Endothelial cell of umbilical vein (primary cell): ENCODE data around the gene ZNF281. TPM values are rescaled to one million over a fixed set of nuclear protein-coding genes. Genes with fewer than 3 reads are reported as not detected.

Experiments used
- BruUV-seq: library from RNA; stranded (reverse); fragments of 400-500 nt; replicated peaks from 2 replicates; lab custom pipeline; 2021; lab: Mats Ljungman, UMichigan
- CTCF ChIA-PET: fragments of 300-600, 350-600 bp; sonication (Branson Sonifier 250); formaldehyde crosslinking; loops from one replicate; lab custom pipeline; 2021; ENCODE audit warnings: antibody characterized with exemption, inconsistent platforms; lab: Charles Lee
- POLR2A ChIA-PET: fragments of 300-600, 350-600 bp; sonication (Branson Sonifier 250); formaldehyde crosslinking; loops from one replicate; lab custom pipeline; 2021; ENCODE audit warnings: antibody characterized with exemption, inconsistent platforms; lab: Charles Lee
- DNase-seq: peaks from one replicate; pipeline ENCODE4 v3.0.0-alpha.2; 2011; ENCODE audit warnings: low read depth, low spot score
- FAIRE-seq: peaks from 2 replicates; lab custom pipeline; 2011; peaks lifted over from hg19 to GRCh38; lab: Jason Lieb, UNC
- H2AFZ ChIP-seq: 2 replicates; pipeline ENCODE4 v1.6.0; 2012; ENCODE audit warnings: low read depth, low read length, control low read depth, inconsistent platforms
- H3K27ac ChIP-seq: 2 replicates; pipeline ENCODE4 v1.5.1; 2011; ENCODE audit warnings: low read depth, mild to moderate bottlenecking, control low read depth, low read length, moderate library complexity; ENCODE audit not compliant: insufficient read depth
- H3K27me3 ChIP-seq, 2 experiments: 2 replicates each; pipeline versions ENCODE4 v1.6.0 to v1.6.1; 2011; ENCODE audit warnings: low read length in 2 of 2, mixed read lengths in 1 of 2; ENCODE audit not compliant: control insufficient read depth in 2 of 2, insufficient read depth in 2 of 2
- H3K36me3 ChIP-seq, 2 experiments: 2 replicates in 1 of 2; 3 replicates in 1 of 2; pipeline ENCODE4 v1.5.1; 2011; ENCODE audit warnings: low read length in 2 of 2, mild to moderate bottlenecking in 1 of 2, moderate library complexity in 1 of 2; ENCODE audit not compliant: control insufficient read depth in 2 of 2, insufficient read depth in 2 of 2; ENCODE audit errors: extremely low read depth in 1 of 2
- H3K4me1 ChIP-seq: 3 replicates; pipeline ENCODE4 v1.5.1; 2011; ENCODE audit warnings: mild to moderate bottlenecking, low read length; ENCODE audit not compliant: control insufficient read depth, insufficient read depth; ENCODE audit errors: extremely low read depth
- H3K4me2 ChIP-seq: 2 replicates; pipeline ENCODE4 v1.6.1; 2011; ENCODE audit warnings: low read length, control low read depth, mixed read lengths; ENCODE audit not compliant: insufficient read depth
- H3K4me3 ChIP-seq, 3 experiments: fragments of 200-600 bp in 1 of 3; sonication (generic), shearing (Covaris generic) in 1 of 3; replicated peaks in 1 of 3; 2 replicates each; pipeline ENCODE4 v1.5.1; 2011 to 2016; ENCODE audit warnings: control low read depth in 3 of 3, low read length in 3 of 3, mild to moderate bottlenecking in 2 of 3, inconsistent platforms in 1 of 3, low read depth in 1 of 3, moderate library complexity in 1 of 3; ENCODE audit not compliant: insufficient read depth in 1 of 3
- H3K79me2 ChIP-seq: 2 replicates; pipeline ENCODE4 v1.6.0; 2012; ENCODE audit warnings: low read length, inconsistent platforms; ENCODE audit not compliant: control insufficient read depth, insufficient read depth
- H3K9ac ChIP-seq: replicated peaks from 2 replicates; pipeline ENCODE3; 2011; ENCODE audit warnings: low read length, control low read depth; ENCODE audit not compliant: insufficient read depth; ENCODE audit errors: extremely low read depth
- H3K9me1 ChIP-seq: replicated peaks from 3 replicates; pipeline ENCODE4 v1.6.0; 2011; ENCODE audit warnings: mild to moderate bottlenecking, low read length; ENCODE audit not compliant: control insufficient read depth, insufficient read depth; ENCODE audit errors: extremely low read depth
- H3K9me3 ChIP-seq: replicated peaks from 2 replicates; pipeline ENCODE4 v1.5.1; 2012; ENCODE audit warnings: low read length, inconsistent platforms; ENCODE audit not compliant: control insufficient read depth, insufficient read depth
- H4K20me1 ChIP-seq: replicated peaks from 2 replicates; pipeline ENCODE3; 2011; ENCODE audit warnings: mild to moderate bottlenecking, low read length; ENCODE audit not compliant: control insufficient read depth, insufficient read depth; ENCODE audit errors: extremely low read depth
- CTCF ChIP-seq, 2 donors: IDR thresholded peaks; 1 replicate in 1 of 2; 2 replicates in 1 of 2; pipeline ENCODE4 v1.5.1; 2011; ENCODE audit warnings: low read length in 2 of 2, mild to moderate bottlenecking in 2 of 2, moderate library complexity in 2 of 2, control low read depth in 1 of 2, inconsistent platforms in 1 of 2, low read depth in 1 of 2; ENCODE audit not compliant: insufficient read depth in 1 of 2; ENCODE audit errors: extremely low read depth in 1 of 2
- EZH2 ChIP-seq: IDR thresholded peaks from 2 replicates; pipeline ENCODE4 v1.6.1; 2012; ENCODE audit warnings: borderline replicate concordance, low read depth, mild to moderate bottlenecking, moderate library complexity, low read length, inconsistent platforms; ENCODE audit not compliant: severe bottlenecking
- FOS ChIP-seq: IDR thresholded peaks from 2 replicates; pipeline ENCODE4 v1.6.1; 2011; ENCODE audit warnings: mild to moderate bottlenecking, low read length, moderate library complexity, borderline replicate concordance; ENCODE audit not compliant: insufficient read depth
- GATA2 ChIP-seq: IDR thresholded peaks from 2 replicates; pipeline ENCODE4 v1.7.0; 2011; ENCODE audit warnings: low read depth, mild to moderate bottlenecking, moderate library complexity, mixed read lengths, low read length; ENCODE audit not compliant: insufficient read length, insufficient read depth
- JUN ChIP-seq: IDR thresholded peaks from 2 replicates; pipeline ENCODE4 v1.6.1; 2011; ENCODE audit warnings: borderline replicate concordance, low read depth; ENCODE audit not compliant: insufficient read length, insufficient read depth
- MAX ChIP-seq: IDR thresholded peaks from 2 replicates; pipeline ENCODE4 v1.6.1; 2011; ENCODE audit not compliant: insufficient read depth, insufficient read length
- MYC ChIP-seq: IDR thresholded peaks from one replicate; pipeline ENCODE4 v1.6.1; 2011; ENCODE audit warnings: mild to moderate bottlenecking, low read depth, low read length
- POLR2A ChIP-seq: IDR thresholded peaks from 2 replicates; pipeline ENCODE4 v1.6.1; 2012; ENCODE audit warnings: low read depth, mild to moderate bottlenecking, control low read depth, low read length
- POLR2AphosphoS5 ChIP-seq: IDR thresholded peaks from 2 replicates; pipeline ENCODE4 v1.6.1; 2012; ENCODE audit warnings: low read depth, mild to moderate bottlenecking, control low read depth, low read length, moderate library complexity; ENCODE audit not compliant: insufficient read depth
- dilution Hi-C: fragments of 300-500 bp; cut with MboI; formaldehyde crosslinking; loops from one replicate; pipeline ENCODE4 v1.15.0; 2019; ENCODE audit warnings: low sequenced_read_pairs; ENCODE audit not compliant: extremely low pct_ligation_motif_present
- intact Hi-C: fragments of 100-400 bp; cut with micrococcal nuclease; formaldehyde crosslinking; loops from one replicate; pipeline ENCODE4 v1.10.0; 2022
- polyA plus RNA-seq, 4 experiments: library from polyadenylated mRNA; depleted of rRNA in 3 of 4; stranded (reverse) in 3 of 4; unstranded in 1 of 4; fragments of >200 nt; gene quantifications; 2 replicates each; pipeline versions ENCODE4 v1.2.1 to v1.2.3, GENCODE V29; 2011 to 2012; ENCODE audit warnings: missing spikeins in 1 of 4
- total RNA-seq: library from RNA; stranded (reverse); gene quantifications from 2 replicates; pipeline ENCODE4 v1.2.3, GENCODE V29; 2021

The ZNF281 gene
- total and polyA plus RNA-seq, 2 donors (not counting 3 experiments of a cell fraction or from before 2014, with no cell fraction given), result 5.2 to 22.3 TPM

DNA sequence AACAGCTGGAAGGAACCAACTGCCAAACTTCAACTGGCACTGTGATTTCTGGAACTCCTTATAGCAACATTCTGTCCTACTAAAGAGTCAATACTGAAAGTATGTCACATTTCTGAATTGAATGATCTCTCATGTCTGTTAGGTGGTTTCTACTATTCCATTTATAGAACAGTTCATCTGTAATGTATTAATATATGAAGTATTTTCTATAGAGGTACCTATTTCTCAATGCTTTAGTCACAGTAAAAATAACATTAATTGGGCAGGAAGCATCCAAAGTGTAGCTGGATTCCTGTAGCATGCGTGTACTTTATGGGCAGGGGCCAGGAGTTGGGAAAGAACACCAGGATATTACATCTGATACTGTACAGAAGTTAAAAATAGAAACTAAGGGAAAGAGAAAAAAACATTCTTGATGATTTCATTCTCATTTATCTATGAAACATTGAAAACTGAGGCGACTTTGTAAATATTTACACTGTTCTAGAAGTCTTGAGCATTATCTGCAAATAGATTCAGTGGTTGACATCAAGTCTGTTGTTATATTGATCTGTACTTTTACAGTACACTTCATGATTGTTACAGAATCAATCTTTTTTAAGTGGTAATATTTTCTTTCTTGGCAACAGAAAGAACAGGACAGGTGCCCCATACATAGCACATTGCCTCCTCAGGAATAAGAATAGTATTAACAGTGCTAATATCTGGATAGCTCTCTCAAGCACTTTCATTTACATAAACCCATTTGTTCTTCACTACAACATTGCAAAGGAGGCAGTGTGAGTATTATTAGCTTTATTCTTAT is 6.2 kb upstream of the ZNF281 start:
- dilution Hi-C loops (no loop called here), intact Hi-C loops (loop anchor here (1.0 to 5.0 kb wide), 6 partner anchors 67 to 725 kb away; no protein-coding TSS in a partner anchor)
- Histone ChIP-seq H2AFZ (no peak overlapping the region), H3K79me2 (no peaks in the 10 kb centered on the region), H3K9me1 (no peaks in the 10 kb centered on the region), H3K36me3 (no peaks in the 10 kb centered on the region), H3K4me1 (peaks cover 24% of the 10 kb centered on the region), H3K9ac (peak overlapping the region; percentile 94), H4K20me1 (no peaks in the 10 kb centered on the region), H3K9me3 (no peaks in the 10 kb centered on the region), H3K4me2 (peak overlapping the region; percentile 90), H3K27me3 (no peaks in the 10 kb centered on the region), H3K27ac (peak overlapping the region; percentile 99), H3K4me3 (peak overlapping the region in 1 of 3 experiments; percentile 55)
- TSS peak; percentile 96 for BruUV-seq
- TF ChIP-seq POLR2A (no peak), FOS (peak; percentile 88), POLR2AphosphoS5 (peak; percentile 51), JUN (peak; percentile 90), GATA2 (peak; percentile 46)
- FAIRE-seq, result peak; percentile 89
- ChIA-PET POLR2A (interaction anchor here (1.6 kb wide), 1 partner anchor 68 kb away, joined by 5 read pairs; no protein-coding TSS in a partner anchor), CTCF (interaction anchor here (0.7 to 1.5 kb wide), 8 partner anchors 10 to 136 kb away, joined by 3 to 11 read pairs (median 3); no protein-coding TSS in a partner anchor)
- DNase-seq, result peak; percentile 94

DNA sequence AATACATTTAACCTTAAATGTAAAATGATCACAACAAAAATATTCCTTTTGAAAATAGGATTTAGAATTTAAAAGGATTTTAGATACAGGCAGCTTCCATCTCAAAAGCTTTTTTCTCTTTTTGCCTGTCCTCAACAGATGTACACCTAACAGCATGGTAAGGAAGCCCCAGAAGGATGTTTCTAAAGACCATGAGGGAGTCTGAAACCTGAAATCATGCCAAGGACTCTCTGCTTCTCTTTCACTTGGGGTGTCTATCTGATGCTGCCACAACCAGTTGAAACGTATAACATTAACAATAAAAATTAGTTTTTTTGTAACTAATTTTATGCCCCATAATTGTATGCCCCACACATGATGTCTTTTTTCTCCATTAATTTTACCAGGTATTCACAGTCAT is 5.4 kb upstream of the ZNF281 start:
- no peaks in the 10 kb centered on the region for H3K36me3 ChIP-seq
- peak overlapping the region; percentile 94 for H3K9ac ChIP-seq
- no peaks in the 10 kb centered on the region for H3K9me3 ChIP-seq
- H3K79me2 ChIP-seq, result no peaks in the 10 kb centered on the region
- DNase-seq (peak; percentile 9), FAIRE-seq (no peak)
- no peak overlapping the region for H2AFZ ChIP-seq
- no peaks in the 10 kb centered on the region for H3K9me1 ChIP-seq
- intact Hi-C loops, result loop anchor here (5.0 kb wide), 1 partner anchor 338 kb away; no protein-coding TSS in a partner anchor
- H3K4me2 ChIP-seq, result peak overlapping the region; percentile 82
- ChIA-PET POLR2A (interaction anchor here (1.6 kb wide), 1 partner anchor 68 kb away, joined by 5 read pairs; no protein-coding TSS in a partner anchor), CTCF (interaction anchor here (1.0 to 1.5 kb wide), 3 partner anchors 62 to 73 kb away, joined by 3 to 11 read pairs (median 4); no protein-coding TSS in a partner anchor)
- no peaks in the 10 kb centered on the region for H4K20me1 ChIP-seq
- peak overlapping the region in 1 of 3 experiments; percentile 55 for H3K4me3 ChIP-seq
- no peaks in the 10 kb centered on the region for H3K27me3 ChIP-seq
- dilution Hi-C loops, result no loop called here
- H3K27ac ChIP-seq, result peak overlapping the region; percentile 99
- H3K4me1 ChIP-seq, result peaks cover 30% of the 10 kb centered on the region
- TSS peak; percentile 90 for BruUV-seq
- TF ChIP-seq EZH2 (no peak), MAX (no peak), POLR2A (no peak), MYC (no peak), FOS (no peak), POLR2AphosphoS5 (no peak), CTCF (IDR thresholded peaks at IDR 0.05; ENCODE audit: extremely low read depth in 1 of 2, insufficient read depth in 1 of 2, low read depth in 1 of 2, low read length in 2 of 2) (no peak), JUN (no peak), GATA2 (no peak)
